ENCODE measurements around the gene CPN2. TPM values are rescaled to one million over a fixed set of nuclear protein-coding genes. Genes with fewer than 3 reads are reported as not detected.

Gene CPN2
- total and polyA plus RNA-seq, 4 donors, result 20.4 to 196 (median 128) TPM

- Histone ChIP-seq H3K9ac (ENCODE audit: low read depth in 1 of 2, low read length in 2 of 2) (no peak overlapping the region), H3K27ac (ENCODE audit: low read depth in 1 of 2, low read length in 2 of 2) (no peak overlapping the region), H3K4me3 (ENCODE audit: low read depth in 1 of 3, low read length in 3 of 3) (no peak overlapping the region), H3K9me3 (ENCODE audit: control insufficient read depth in 4 of 4, low read length in 3 of 4) (no peaks in the 10 kb centered on the region), H3K36me3 (ENCODE audit: control insufficient read depth in 4 of 4, insufficient read depth in 3 of 4, low read depth in 1 of 4, low read length in 3 of 4) (peaks cover 5 to 27% (median 21%) of the 10 kb centered on the region in 4 donors), H3K27me3 (ENCODE audit: control insufficient read depth in 4 of 4, insufficient read depth in 4 of 4, low read length in 3 of 4) (no peaks in the 10 kb centered on the region), H3K4me1 (ENCODE audit: control insufficient read depth in 4 of 4, insufficient read depth in 4 of 4, low read length in 3 of 4) (peaks cover 0 to 6% (median 0%) of the 10 kb centered on the region in 4 donors)
- TF ChIP-seq TAF1 (conservative IDR thresholded peaks at IDR 0.05), result no peak
- no peak for TF ChIP-seq GABPA (IDR thresholded peaks at IDR 0.05 in 1 of 2, conservative IDR thresholded peaks at IDR 0.05 in 1 of 2)
- TF ChIP-seq ATF3 (IDR thresholded peaks at IDR 0.05), result no peak
- no peak for TF ChIP-seq JUND (IDR thresholded peaks at IDR 0.05)
- TF ChIP-seq EGR1 (IDR thresholded peaks at IDR 0.05; ENCODE audit: low read depth in 2 of 2), result no peak
- no peak for TF ChIP-seq FOXA1 (IDR thresholded peaks at IDR 0.05)
- TF ChIP-seq FOXA2 (IDR thresholded peaks at IDR 0.05), result no peak
- TF ChIP-seq RAD21 (IDR thresholded peaks at IDR 0.05), result no peak
- TF ChIP-seq MAX (IDR thresholded peaks at IDR 0.05), result no peak
- no peak for TF ChIP-seq SP1 (IDR thresholded peaks at IDR 0.05)
- no peak for TF ChIP-seq HNF4A (conservative IDR thresholded peaks at IDR 0.05)
- no peak for DNase-seq (ENCODE audit: low spot score)
- 68% methylated on average over 5 of the region's 5 CpGs for WGBS
These were observed 11.3 kb downstream of the CPN2 start for GRCh38 chr3:194339840-194340239.

GRCh38 chr3:194339356-194339755 lies 11.8 kb downstream of the CPN2 start:
- H3K4me3 ChIP-seq (ENCODE audit: low read depth in 1 of 3, low read length in 3 of 3), result no peak overlapping the region
- peaks cover 0 to 6% (median 0%) of the 10 kb centered on the region in 4 donors for H3K4me1 ChIP-seq (ENCODE audit: control insufficient read depth in 4 of 4, insufficient read depth in 4 of 4, low read length in 3 of 4)
- H3K9ac ChIP-seq (ENCODE audit: low read depth in 1 of 2, low read length in 2 of 2), result no peak overlapping the region
- no peak for TF ChIP-seq REST (IDR thresholded peaks at IDR 0.05)
- TF ChIP-seq NR2F2 (IDR thresholded peaks at IDR 0.05), result no peak
- no peak for DNase-seq (ENCODE audit: low spot score)
- H3K27me3 ChIP-seq (ENCODE audit: control insufficient read depth in 4 of 4, insufficient read depth in 4 of 4, low read length in 3 of 4), result no peaks in the 10 kb centered on the region
- no peaks in the 10 kb centered on the region for H3K9me3 ChIP-seq (ENCODE audit: control insufficient read depth in 4 of 4, low read length in 3 of 4)
- H3K27ac ChIP-seq (ENCODE audit: low read depth in 1 of 2, low read length in 2 of 2), result no peak overlapping the region
- 92% methylated on average over 9 of the region's 9 CpGs for WGBS
- H3K36me3 ChIP-seq (ENCODE audit: control insufficient read depth in 4 of 4, insufficient read depth in 3 of 4, low read depth in 1 of 4, low read length in 3 of 4), result peaks cover 5 to 27% (median 21%) of the 10 kb centered on the region in 4 donors

- Histone ChIP-seq H3K4me1 (ENCODE audit: control insufficient read depth in 4 of 4, insufficient read depth in 4 of 4, low read length in 3 of 4) (peaks cover 0 to 12% (median 8%) of the 10 kb centered on the region in 4 donors), H3K36me3 (ENCODE audit: control insufficient read depth in 4 of 4, insufficient read depth in 3 of 4, low read depth in 1 of 4, low read length in 3 of 4) (peaks cover 5 to 27% (median 20%) of the 10 kb centered on the region in 4 donors), H3K9ac (ENCODE audit: low read depth in 1 of 2, low read length in 2 of 2) (no peak overlapping the region), H3K9me3 (ENCODE audit: control insufficient read depth in 4 of 4, low read length in 3 of 4) (no peaks in the 10 kb centered on the region), H3K4me3 (ENCODE audit: low read depth in 1 of 3, low read length in 3 of 3) (no peak overlapping the region), H3K27ac (ENCODE audit: low read depth in 1 of 2, low read length in 2 of 2) (no peak overlapping the region), H3K27me3 (ENCODE audit: control insufficient read depth in 4 of 4, insufficient read depth in 4 of 4, low read length in 3 of 4) (no peaks in the 10 kb centered on the region)
- DNase-seq (ENCODE audit: low spot score), result no peak
- TF ChIP-seq RXRA (IDR thresholded peaks at IDR 0.05), result peak in 1 of 2 donors; percentile 27
- TF ChIP-seq HNF4A (conservative IDR thresholded peaks at IDR 0.05), result peak in 1 of 2 donors; percentile 30
- no peak for TF ChIP-seq ATF3 (IDR thresholded peaks at IDR 0.05)
- WGBS, result 69% methylated on average over 13 of the region's 13 CpGs
These were observed 13.0 kb downstream of the CPN2 start for GRCh38 chr3:194337965-194338753.

All from liver (tissue), 9 donors.